ENCODE results near the gene STPG1.

Gene STPG1

DNA sequence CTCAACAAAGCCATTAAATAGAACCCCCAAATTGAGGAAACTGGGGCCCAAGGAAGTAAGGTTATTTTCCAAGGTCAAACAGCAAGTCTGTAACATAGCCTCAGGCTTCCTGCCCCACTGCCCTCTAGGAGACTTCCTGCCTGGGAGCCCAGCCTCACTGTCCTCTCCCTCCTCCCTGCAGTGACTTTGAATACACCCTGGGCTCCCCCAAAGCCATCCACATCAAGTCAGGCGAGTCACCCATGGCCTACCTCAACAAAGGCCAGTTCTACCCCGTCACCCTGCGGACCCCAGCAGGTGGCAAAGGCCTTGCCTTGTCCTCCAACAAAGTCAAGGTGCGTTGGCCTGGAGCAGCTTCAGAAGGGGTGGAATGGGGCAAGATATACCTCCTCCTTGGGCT lies 76.1 kb downstream of the STPG1 start:
- no peak for DNase-seq

- DNase-seq, result no peak
Observed at GRCh38 chr1:24336075-24336474, 77.5 kb downstream of the STPG1 start.

DNA sequence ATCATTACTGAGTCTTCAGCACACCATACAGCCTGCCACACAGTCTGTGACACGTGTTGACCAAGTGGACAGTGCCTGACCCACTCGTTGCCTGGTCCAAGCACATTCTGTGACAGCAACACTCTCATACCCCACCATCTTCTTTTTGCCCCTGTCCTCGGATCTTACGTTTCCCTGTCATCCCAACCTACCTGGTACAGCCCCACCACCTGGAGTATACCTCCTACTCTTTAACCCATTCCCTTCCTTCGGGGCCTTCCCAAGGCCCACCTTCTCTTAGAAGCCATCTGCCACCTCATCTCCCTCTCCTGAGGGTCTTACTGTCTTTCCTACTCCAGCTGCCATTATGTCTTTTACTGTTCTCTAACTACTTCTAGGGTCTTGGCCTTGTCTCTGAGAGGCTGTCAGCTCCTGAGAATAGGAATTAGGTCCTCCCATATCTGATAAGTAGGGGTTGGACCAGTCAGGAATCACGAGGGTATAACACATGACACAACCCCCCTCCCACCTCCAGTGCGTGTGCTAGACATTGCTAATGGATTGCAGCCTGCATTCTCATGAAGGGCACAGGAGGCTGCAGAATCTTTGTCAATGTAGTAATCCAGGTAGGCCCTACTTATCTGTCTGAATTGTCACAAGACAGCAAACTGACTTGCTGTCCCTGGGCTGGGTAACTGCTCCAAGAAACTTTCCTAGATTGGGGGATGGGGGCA lies 81.5 kb downstream of the STPG1 start:
- no peak for DNase-seq

DNA sequence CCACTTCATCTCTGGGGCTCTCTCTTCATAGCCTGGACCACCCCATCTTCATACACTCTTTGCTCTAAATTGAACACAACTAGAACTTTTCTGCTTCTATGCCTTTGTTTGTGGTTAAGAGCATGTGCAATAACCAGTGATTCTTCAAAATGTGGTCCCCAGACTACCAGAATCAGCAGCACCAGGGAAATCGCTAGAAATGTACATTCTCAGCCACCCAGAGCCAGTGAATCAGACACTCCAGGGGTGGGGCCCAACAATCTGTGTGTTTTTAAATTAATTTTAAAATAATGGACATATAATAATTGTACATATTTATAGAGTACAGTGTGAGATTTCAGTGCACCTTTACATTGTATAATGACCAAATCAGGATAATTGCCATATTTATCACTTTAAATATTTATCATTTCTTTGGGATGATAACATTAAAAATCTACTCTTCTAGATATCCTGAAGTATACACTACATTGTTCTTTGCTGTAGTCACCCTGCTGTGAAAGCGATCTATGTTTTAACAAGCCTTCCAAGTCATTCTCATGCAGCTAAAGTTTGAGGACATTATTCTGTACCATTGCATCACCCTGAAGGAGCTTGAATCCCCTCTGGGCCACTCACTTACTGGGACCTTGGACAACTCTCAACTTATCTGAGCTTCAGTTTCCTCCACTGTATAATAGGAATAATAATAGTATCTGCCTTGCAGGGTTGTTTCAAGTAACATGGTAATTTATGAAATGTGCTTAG lies 83.6 kb downstream of the STPG1 start:
- no peak for DNase-seq

DNA sequence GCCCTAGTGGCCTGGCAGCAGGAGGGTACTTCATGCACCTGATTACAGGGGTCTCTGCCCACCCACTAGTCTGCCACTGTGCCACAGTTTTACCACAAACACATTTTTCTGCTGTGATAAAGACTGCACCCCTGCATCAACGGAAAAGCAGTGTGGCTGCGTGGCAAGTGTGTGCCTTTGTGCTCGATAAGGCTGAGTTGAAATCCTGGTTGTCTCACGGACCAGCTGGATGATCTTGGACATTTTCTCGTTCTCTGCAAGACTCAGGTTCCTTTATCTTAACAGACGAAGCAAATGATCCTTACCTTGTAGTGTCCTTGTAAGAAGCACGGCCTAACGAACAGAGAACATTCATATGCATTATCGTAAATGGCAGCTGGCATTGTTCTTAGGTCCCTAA lies 84.3 kb downstream of the STPG1 start:
- no peak for DNase-seq

DNA sequence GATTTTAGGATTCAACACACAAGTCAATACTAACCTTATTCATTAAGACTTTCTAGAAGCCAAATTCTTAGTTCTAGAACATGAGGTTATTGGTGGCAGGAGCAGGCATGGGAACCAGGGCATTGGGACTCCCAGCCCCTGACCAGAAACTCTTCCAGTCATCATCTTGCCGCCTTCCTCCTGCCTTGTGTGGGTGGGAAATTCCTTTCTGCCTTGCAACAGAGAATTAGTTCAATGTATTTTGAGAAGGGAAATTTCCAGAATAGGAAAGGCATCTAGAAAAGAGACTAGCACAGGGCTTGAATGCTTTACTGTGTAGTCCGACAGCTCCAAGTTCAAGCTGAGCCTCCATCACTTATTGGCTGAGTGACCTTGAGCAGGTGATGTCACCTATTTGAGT lies 85.7 kb downstream of the STPG1 start:
- no peak for DNase-seq

DNA sequence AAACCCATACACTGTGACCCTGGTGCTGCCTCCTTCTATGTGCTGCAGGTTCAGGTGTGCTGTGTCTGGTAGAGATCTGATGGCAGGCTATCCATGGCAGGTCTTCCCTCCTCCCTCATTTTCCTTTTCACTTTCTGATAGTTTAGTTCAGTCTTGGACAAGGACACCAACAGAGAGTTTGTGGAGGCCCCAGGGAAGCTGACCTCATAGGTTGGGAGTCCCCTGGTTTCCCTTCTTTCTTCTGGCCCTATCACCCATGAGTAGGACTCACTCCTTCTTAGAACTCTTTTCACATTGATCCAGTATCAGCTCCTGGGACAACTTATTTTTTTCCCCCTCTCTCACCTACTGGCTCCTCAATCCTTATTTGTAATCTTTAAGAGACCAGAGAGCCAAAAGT lies 86.1 kb downstream of the STPG1 start:
- no peak for DNase-seq

DNA sequence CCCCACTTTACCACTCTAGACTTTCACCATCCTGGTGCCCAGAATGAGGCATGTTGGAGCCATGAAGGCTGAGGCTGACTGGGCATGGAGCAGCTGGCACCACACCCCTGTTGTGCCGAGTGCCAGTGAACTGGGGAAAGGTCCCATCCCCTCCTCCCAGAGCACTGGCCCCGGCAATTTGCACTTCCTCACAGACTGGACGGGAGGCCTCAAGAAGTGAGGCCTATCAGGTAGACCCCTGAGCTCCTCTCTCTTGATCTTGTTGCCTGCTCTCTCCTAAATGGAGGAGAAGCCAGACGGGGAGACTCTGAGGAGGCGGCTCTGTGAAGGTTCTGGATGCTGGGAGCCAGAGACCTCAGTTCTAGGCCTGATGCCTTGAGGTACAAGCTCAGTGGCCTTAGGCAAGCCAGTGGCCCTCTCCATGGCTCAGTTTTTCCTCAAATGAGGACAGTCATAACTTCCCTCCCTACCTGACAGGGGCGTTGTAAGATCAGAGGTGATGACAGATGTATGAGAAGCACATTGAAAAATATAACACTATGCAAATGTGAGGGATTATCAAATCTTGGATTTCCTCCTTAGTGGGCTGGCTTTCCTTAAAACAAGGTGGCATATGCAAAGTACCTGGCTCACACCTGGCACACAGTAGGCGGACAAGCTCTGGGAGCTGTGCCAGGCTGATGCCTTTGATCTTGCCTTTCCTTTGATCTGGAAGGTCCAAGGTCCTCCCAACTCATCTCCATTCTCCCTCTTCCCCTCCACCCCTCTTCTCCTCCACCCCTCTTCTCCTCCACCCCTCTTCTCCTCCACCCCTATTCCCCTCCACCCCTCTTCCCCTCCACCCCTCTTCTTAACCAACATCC lies 87.8 kb downstream of the STPG1 start:
- no peak for DNase-seq

DNA sequence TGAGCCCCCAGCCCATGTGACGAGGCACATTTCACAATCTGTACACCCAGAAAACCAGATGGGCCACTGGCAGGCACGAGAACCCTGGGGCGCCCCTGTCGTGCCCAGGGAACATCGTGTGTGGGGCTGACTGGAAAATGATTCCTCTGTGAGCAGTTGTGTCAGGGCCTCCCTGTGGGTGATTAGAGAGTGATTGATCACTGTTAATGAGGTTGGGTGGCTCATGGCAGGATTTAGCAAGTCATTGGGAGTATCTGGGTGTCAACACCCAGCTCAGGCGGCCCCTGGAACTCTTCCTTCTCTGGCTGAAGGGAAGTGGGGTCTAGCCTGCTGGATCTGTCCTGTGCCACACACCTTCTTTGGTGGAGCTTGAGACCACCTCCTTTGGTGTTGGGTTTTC lies 88.7 kb downstream of the STPG1 start:
- no peak for DNase-seq

DNA sequence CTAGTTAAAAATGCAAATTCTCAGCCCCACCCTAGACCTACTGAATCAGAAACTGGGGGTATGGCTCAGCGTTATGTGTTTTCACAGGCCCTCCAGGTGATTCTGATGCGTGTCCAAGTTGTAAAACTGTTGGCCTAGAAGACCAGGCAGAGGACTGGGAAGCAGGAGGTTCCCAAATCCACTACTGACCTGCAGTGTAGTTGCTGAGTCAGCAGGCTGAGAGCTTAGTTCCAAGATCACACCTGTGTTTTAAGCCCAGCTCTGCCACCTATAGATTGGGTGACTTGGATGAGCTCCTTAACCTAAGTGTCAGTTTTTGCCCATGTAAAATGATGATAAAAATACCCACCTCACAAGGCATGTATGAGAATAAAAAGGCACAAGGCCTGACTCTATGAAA lies 90.3 kb downstream of the STPG1 start:
- no peak for DNase-seq

- DNase-seq, result no peak
Observed at GRCh38 chr1:24322470-24323177, 91.0 kb downstream of the STPG1 start.

DNA sequence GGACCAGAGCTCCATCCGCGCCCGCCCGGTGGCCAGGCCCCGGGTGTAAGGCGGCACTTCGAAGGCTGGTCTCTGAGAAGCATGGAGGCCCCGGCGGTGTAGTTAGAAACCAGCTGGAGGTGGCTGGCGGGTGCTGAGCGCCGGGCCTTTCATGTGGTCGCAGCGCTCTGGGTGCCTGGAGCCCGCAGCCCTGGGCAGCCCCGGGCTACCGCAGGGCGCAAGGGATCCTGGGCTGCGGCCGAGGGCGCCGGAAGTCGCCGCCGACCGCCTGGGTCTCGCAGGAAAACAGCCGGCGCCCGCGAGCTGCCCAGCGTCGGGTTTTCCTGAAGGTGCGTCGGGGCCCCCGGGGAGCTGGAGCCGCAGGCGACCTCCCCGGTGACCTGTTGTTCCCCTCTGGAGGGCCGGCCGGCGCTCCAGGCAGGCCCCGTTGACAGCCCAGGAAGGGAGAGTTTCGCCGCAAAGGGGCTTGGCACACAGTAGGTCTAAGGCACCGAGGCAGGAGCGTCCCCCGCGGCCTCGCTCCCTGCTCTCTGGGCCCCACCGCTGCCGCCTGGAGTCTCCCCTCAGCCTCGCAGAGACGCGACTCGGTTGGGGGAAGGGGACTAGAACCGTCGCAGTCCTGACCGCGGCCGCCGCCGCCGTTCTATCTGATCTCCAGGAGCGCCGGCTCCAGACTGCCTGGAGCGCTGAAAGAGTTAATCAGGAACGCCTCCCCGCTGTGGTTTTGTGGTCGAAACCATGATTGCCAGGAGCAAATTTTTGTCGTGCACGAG lies 91.7 kb downstream of the STPG1 start:
- DNase-seq, result peak; percentile 85

GRCh38 chr1:24321126-24321525 lies 92.5 kb downstream of the STPG1 start:
- DNase-seq, result no peak

DNA sequence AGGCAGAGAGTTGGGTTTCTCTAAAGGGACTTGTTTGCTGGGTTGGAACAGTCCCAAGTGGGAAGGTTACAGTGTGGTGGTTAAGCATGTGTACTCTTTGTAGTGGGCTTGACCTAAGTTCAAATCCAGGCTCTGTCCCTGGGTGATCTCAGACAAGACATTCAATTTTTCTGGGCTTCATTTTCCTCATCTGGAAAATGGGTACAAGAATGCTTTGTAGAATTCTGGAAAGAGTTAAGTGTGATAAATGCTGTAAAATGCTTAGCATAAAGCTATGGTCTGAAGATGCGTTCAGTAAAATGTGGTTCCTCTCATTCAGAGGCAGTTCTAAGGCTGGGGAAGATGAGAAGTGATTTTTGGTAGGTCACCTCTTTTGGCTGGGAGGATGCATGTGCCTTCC lies 93.6 kb downstream of the STPG1 start:
- DNase-seq, result no peak

DNA sequence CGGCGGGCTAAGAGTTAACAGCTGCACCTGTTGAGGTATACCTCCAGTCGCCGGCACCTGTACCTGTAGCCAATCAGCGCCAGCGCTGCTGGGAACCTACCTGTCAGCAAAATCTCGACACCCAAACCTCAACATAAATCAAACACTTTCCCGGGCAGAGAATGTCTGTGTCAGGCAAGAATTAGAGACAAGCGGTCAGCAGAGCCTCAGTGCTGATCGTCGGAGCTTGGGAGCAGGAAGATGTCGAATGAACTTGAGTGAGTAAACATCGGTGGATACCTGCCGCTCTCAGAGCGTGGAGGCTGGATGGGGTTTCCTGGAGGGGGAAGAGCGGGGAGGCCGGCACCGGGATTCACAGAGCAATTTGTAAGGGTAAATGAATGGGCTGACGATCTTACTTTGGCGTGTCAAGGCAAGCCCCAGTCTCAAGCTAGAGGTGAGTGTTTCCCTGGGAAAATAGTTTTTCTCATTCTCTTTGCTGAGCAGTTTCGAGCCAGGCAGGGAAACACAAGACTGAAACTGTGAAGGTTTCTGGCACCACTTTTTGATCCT lies 94.2 kb downstream of the STPG1 start, which contains the start of gene GRHL3:
Gene GRHL3, plus strand, starts transcription at position 46 of the 552 bp plus-strand sequence. Its CDS starts 195 bp downstream, at position 241.
- peak; percentile 66 for DNase-seq

DNA sequence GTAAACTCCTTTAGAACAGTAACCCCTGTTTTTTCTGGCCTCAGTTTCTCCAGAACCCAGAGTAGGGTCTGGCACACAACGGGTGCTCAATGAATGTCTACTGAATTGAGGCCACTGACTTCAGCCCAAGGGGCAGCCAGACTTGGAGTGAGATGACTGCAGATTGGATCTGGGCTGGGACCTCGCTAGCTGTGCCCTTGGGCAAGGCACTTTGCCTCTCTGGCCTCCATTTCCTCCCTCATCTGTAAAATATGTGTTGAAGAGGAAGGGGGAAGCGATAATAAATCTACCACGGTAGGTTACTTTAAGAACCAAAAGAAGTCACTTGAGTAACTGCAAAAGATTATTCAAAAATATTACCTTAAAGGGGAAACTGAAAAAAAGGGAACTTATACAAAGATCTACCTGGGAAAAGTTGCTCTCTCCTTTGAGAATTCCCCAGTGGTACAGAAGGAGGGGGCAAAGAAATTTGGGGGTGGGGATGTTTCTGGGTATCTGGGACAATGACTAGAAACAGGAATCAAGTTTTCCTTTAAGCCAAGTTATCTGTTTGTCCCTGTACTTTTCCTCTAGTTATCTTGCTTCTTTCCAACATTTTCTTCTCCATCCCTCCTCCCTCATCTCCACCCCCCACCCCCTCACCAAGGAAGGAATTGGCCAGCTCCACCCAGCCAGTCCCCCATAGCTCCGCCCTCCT lies 94.8 kb downstream of the STPG1 start:
- DNase-seq, result no peak

- DNase-seq, result no peak
Observed at GRCh38 chr1:24317956-24318614, 95.5 kb downstream of the STPG1 start.

- no peak for DNase-seq
Observed at GRCh38 chr1:24317081-24317480, 96.5 kb downstream of the STPG1 start.

DNA sequence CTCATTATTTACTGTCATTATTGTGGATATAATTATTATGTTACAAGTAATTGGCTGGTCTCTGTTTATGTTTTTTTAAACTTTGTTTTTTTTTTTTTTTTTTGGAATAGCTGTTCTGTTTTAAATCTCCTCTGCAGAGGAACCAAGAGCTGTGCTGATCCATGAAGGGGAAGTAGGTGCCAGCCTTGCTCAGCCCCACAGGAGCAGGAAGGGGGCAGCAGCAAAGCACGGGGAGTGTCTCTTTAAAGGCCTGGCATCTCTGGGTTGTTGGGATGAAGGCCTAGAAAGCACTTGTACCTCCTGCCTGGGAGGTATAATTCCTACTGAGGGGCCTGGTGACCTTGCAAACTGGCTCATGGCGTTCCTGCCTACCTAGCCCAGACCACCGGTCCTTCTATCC lies 96.9 kb downstream of the STPG1 start:
- DNase-seq, result no peak

DNA sequence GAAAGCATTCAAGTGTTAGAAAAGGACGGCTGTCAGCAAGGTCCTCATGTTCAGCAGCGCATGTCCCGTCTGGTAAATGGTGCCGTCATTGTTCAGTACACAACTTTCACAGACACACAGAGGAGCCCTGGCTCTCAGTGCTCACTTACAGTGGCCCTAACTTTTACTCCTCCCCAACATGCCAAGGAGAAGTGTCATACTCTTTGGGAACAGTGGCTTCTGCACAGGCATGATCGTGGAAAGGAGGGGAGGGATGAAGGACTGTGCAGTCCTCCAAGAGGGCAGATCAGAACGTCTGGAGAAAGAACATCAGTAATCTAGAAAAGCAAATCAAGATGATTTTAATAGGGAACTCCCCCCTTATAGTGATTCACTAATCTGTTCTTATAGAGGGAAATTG lies 98.2 kb downstream of the STPG1 start:
- no peak for DNase-seq

GRCh38 chr1:24311741-24312140 lies 101.8 kb downstream of the STPG1 start:
- DNase-seq, result no peak
